HEK293 (cell line): ENCODE results near the gene CACNA2D4.

Source experiments
- AEBP2 ChIP-seq: fragments of 450-650 bp; formaldehyde crosslinking; IDR thresholded peaks from 2 replicates; pipeline ENCODE4 v1.5.1; 2016; ENCODE audit warnings: missing biosample characterization, missing genetic modification characterization, borderline replicate concordance
- CTCF ChIP-seq: fragments of 450-650 bp; formaldehyde crosslinking; IDR thresholded peaks from 2 replicates; pipeline ENCODE4 v1.5.1; 2016; ENCODE audit warnings: missing biosample characterization, missing genetic modification characterization
- HOXA7 ChIP-seq: sonication (generic); formaldehyde crosslinking; IDR thresholded peaks from 2 replicates; pipeline ENCODE4 v1.8.1; 2022; ENCODE audit warnings: missing genetic modification reagents, borderline replicate concordance
- ZBTB1 ChIP-seq: fragments of 450-650 bp; formaldehyde crosslinking; IDR thresholded peaks from 2 replicates; pipeline ENCODE4 v1.5.1; 2016; ENCODE audit warnings: missing biosample characterization, missing genetic modification characterization
- ZBTB49 ChIP-seq: fragments of 450-650 bp; formaldehyde crosslinking; IDR thresholded peaks from 2 replicates; pipeline ENCODE4 v1.5.1; 2016; ENCODE audit warnings: missing biosample characterization, missing genetic modification characterization, low read depth
- ZBTB8A ChIP-seq: fragments of 450-650 bp; formaldehyde crosslinking; IDR thresholded peaks from 2 replicates; pipeline ENCODE4 v1.5.1; 2016; ENCODE audit warnings: missing biosample characterization, missing genetic modification characterization
- ZNF274 ChIP-seq, 2 experiments: fragments of 200-500 bp in 1 of 2; fragments of 450-650 bp in 1 of 2; sonication (Bioruptor generic) in 1 of 2; formaldehyde crosslinking in 1 of 2; IDR thresholded peaks; 2 replicates each; pipeline versions ENCODE4 v1.5.1 to v1.6.1; 2014 to 2016; ENCODE audit warnings: borderline replicate concordance in 1 of 2, inconsistent platforms in 1 of 2, low read length in 1 of 2, missing biosample characterization in 1 of 2, missing genetic modification characterization in 1 of 2
- ZNF513 ChIP-seq: fragments of 450-650 bp; IDR thresholded peaks from 2 replicates; pipeline ENCODE4 v1.5.1; 2018; ENCODE audit warnings: missing biosample characterization, missing genetic modification characterization
- ZNF580 ChIP-seq: fragments of 450-650 bp; formaldehyde crosslinking; IDR thresholded peaks from 2 replicates; pipeline ENCODE4 v1.5.1; 2016; ENCODE audit warnings: missing biosample characterization, missing genetic modification characterization
- ZNF76 ChIP-seq: fragments of 450-650 bp; formaldehyde crosslinking; IDR thresholded peaks from 2 replicates; pipeline ENCODE4; 2016; ENCODE audit warnings: low read depth, missing biosample characterization, missing genetic modification characterization, borderline replicate concordance

GRCh38 chr12:1778911-1779310 is 139.5 kb downstream of the CACNA2D4 start:
- TF ChIP-seq ZBTB1 (tag by site-specific recombination) (no peak), CTCF (tag by site-specific recombination) (no peak), ZBTB49 (tag by site-specific recombination) (no peak), ZBTB8A (tag by site-specific recombination) (no peak), ZNF274 (IDR thresholded peaks at IDR 0.05; ENCODE audit: low read length) (no peak), ZNF274 (tag by site-specific recombination; IDR thresholded peaks at IDR 0.05; ENCODE audit: borderline replicate concordance) (no peak), HOXA7 (CRISPR knock-in tag) (no peak), AEBP2 (tag by site-specific recombination) (no peak), ZNF513 (tag by site-specific recombination) (no peak), ZNF76 (tag by site-specific recombination) (no peak), ZNF580 (tag by site-specific recombination) (no peak)
